Pancreas (tissue), 10 donors: ENCODE results near the gene FOS. TPM values are rescaled to one million over a fixed set of nuclear protein-coding genes. Genes with fewer than 3 reads are reported as not detected.
"Not testable (repeated sequence)": the region's sequence is repeated elsewhere in the genome, so short reads cannot be mapped to it uniquely, and the experiment has no call there.

Source experiments
- ATAC-seq, 4 donors: fragments of 200-7000 bp; cut with Tn5 transposase; one replicate each; pipeline versions ENCODE4 v1.8.0 to v1.9.1; 2020; ENCODE audit warnings: mild to moderate bottlenecking in 4 of 4, moderate library complexity in 4 of 4
- DNase-seq, 6 donors: peaks; one replicate each; pipeline ENCODE4 v3.0.0-alpha.2; 2020
- FAIRE-seq: peaks from 2 replicates; lab custom pipeline; 2012; peaks lifted over from hg19 to GRCh38; lab: Jason Lieb, UNC
- H3K27ac ChIP-seq, 4 donors: fragments of 200-600 bp; sonication (generic); 1 replicate in 3 of 4; 2 replicates in 1 of 4; pipeline versions ENCODE4 v1.5.0 to v1.8.0; 2020
- H3K27me3 ChIP-seq, 4 donors: fragments of 200-600 bp; one replicate each; pipeline ENCODE4 v1.8.0; 2021
- H3K36me3 ChIP-seq, 3 donors: fragments of 200-600 bp; sonication (generic) in 1 of 3; one replicate each; pipeline versions ENCODE4 v1.5.0 to v1.8.0; 2020 to 2021
- H3K4me1 ChIP-seq, 3 donors: fragments of 200-600 bp; one replicate each; pipeline ENCODE4 v1.8.0; 2021
- H3K4me3 ChIP-seq, 4 donors: fragments of 200-600 bp; sonication (generic) in 2 of 4; one replicate each; pipeline versions ENCODE4 v1.5.0 to v1.8.0; 2020 to 2021
- H3K9me3 ChIP-seq, 4 donors: fragments of 200-600 bp; one replicate each; pipeline ENCODE4 v1.8.0; 2021
- WGBS, 2 donors: extraction: QIAGEN DNeasy Blood & Tissue Kit; methylation state at CpG; one replicate each; pipeline ENCODE4 v1.1.7; 2013; 5-methylcytosine and 5-hydroxymethylcytosine counted together
- intact Hi-C, 3 donors: fragments of 100-400 bp; cut with DNase I; formaldehyde crosslinking; loops; one replicate each; pipeline versions ENCODE4 v1.11.1 to v1.14.2; 2022
- polyA plus RNA-seq, 2 donors: library from polyadenylated mRNA; stranded (reverse); fragments of 200-250 nt; gene quantifications; one replicate each; pipeline ENCODE4 v1.2.3, GENCODE V29; 2013
- total RNA-seq, 6 donors: library from RNA; stranded (reverse); fragmentation: NEBNext Ultra II Directional in 4 of 6; extraction: Animal tissue kit (Norgen Biotek cat#: 25700) in 4 of 6; gene quantifications; one replicate each; pipeline versions ENCODE4 v1.2.1 to v1.2.4, GENCODE V29; 2021 to 2023
- TF ChIP-seq, protein P1 (sequence below), 4 donors: fragments of 200-600 bp; sonication (generic) in 3 of 4; IDR thresholded peaks; one replicate each; pipeline versions ENCODE4 v1.5.0 to v1.8.0; 2021; ENCODE audit warnings: antibody characterized with exemption in 4 of 4
- donor health status: healthy with polysubstance abuse.
- donor health status: DM: no; HTN: no; CAD: no; lungs with moderate emphysema.
- donor health status: DM: no; HTN: no; CAD: no.
- donor health status: control.
- donor health status: control.
- donor health status: Bipolar disorder and iron deficiency.
- donor health status: DM: yes; HTN: yes; CAD: no.
- donor health status: DM: no; HTN: no; CAD: no.
- donor health status: DM: no; HTN: no; CAD: no.
- donor health status: DM: yes; HTN: yes; CAD: no.

Gene FOS
- total and polyA plus RNA-seq, 8 donors, result 56.4 to 303 (median 98.2) TPM

DNA sequence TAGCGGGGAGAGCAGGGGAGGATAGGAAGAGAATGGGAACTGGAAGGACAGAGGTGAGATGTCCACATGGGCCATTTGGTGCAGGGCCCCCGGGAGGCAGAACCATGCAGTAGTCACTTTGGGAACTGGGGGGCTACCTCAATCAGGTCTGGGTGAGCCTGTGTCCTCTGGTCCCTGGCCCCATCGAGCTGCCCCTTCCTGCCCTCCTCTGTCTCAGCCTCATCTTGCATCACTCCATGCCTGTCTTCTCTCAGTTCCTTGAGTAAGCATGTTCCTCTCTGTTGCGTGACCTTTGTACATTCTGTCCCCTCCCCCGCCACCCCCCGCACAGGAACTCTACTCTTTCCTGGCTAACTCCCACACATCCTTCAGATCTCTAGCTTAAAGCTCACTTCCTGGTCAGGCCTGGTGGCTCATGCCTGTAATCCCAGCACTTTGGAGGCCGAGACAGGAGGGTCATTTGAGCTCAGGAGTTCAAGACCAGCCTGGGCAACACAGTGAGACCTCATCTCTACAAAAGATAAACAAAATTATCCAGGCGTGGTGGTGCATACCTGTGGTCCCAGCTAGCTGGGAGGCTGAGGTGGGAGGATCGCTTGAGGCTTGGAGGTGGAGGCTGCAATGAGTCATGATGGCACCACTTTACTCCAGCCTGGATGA is 23.2 kb downstream of the FOS start:
- Histone ChIP-seq H3K4me1 (no peaks in the 10 kb centered on the region), H3K27ac (peak overlapping the region in 1 of 4 donors; percentile 2), H3K27me3 (no peaks in the 10 kb centered on the region), H3K9me3 (no peaks in the 10 kb centered on the region), H3K4me3 (no peak overlapping the region), H3K36me3 (no peaks in the 10 kb centered on the region)
- ATAC-seq, result peak in 3 of 4 donors; percentile 8 to 33 (median 29)
- DNase-seq, result peak in 1 of 6 donors; percentile 43
- WGBS, 2 donors, result 56 to 67% methylated on average over 9 of the region's 9 CpGs
- intact Hi-C loops, result loop anchor here in 2 of 3 donors (5.0 to 10.0 kb wide), 2 partner anchors 169 to 183 kb away; no protein-coding TSS in a partner anchor
- no peak for FAIRE-seq
- TF ChIP-seq, protein P1, sequence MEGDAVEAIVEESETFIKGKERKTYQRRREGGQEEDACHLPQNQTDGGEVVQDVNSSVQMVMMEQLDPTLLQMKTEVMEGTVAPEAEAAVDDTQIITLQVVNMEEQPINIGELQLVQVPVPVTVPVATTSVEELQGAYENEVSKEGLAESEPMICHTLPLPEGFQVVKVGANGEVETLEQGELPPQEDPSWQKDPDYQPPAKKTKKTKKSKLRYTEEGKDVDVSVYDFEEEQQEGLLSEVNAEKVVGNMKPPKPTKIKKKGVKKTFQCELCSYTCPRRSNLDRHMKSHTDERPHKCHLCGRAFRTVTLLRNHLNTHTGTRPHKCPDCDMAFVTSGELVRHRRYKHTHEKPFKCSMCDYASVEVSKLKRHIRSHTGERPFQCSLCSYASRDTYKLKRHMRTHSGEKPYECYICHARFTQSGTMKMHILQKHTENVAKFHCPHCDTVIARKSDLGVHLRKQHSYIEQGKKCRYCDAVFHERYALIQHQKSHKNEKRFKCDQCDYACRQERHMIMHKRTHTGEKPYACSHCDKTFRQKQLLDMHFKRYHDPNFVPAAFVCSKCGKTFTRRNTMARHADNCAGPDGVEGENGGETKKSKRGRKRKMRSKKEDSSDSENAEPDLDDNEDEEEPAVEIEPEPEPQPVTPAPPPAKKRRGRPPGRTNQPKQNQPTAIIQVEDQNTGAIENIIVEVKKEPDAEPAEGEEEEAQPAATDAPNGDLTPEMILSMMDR (IDR thresholded peaks at IDR 0.05), result no peak

DNA sequence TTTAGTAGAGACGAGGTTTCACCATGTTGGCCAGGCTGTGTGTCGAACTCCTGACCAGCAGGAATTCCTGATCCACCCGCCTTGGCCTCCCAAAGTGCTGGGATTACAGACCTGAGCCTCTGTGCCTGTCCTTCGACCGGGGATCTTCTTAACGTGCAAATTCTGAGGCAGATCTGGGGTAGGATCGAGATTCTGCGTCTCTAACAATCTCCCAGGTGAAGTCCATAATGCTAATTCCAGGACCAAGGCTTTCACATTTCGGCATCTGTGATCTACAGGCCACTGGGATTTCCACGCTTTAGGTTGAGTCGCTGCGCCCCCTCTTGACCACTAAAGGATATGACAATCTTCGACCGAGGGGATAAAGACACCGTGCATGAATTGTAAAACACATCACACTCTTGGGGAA is 24.8 kb downstream of the FOS start:
- Histone ChIP-seq H3K4me1 (no peaks in the 10 kb centered on the region), H3K27ac (no peak overlapping the region), H3K4me3 (no peak overlapping the region), H3K36me3 (no peaks in the 10 kb centered on the region), H3K9me3 (no peaks in the 10 kb centered on the region), H3K27me3 (no peaks in the 10 kb centered on the region)
- peak; percentile 75 to 88 (median 82) for ATAC-seq
- TF ChIP-seq, protein P1 (IDR thresholded peaks at IDR 0.05), result peak; percentile 54 to 80 (median 72)
- 16 to 18% methylated on average over 15 of the region's 15 CpGs for whole genome bisulfite sequencing, 2 donors
- DNase-seq, result peak in 5 of 6 donors; percentile 51 to 72 (median 61)
- intact Hi-C loops, result loop anchor here in 2 of 3 donors (5.0 to 10.0 kb wide), 2 partner anchors 171 to 181 kb away; no protein-coding TSS in a partner anchor
- peak; percentile 5 for FAIRE-seq

- intact Hi-C loops, result loop anchor here in 2 of 3 donors (5.0 to 10.0 kb wide), 2 partner anchors 178 to 181 kb away; no protein-coding TSS in a partner anchor
- H3K27me3 ChIP-seq, H3K36me3 ChIP-seq, ATAC-seq, H3K27ac ChIP-seq, H3K9me3 ChIP-seq, H3K4me3 ChIP-seq, FAIRE-seq, H3K4me1 ChIP-seq, DNase-seq: not testable (repeated sequence)
- 55 to 63% methylated on average over 4 of the region's 4 CpGs for WGBS, 2 donors
These were observed 27.8 kb downstream of the FOS start for GRCh38 chr14:75306410-75306809.

GRCh38 chr14:75306927-75307699 is 28.5 kb downstream of the FOS start:
- WGBS, 2 donors, result 60 to 71% methylated on average over 9 of the region's 9 CpGs
- Histone ChIP-seq H3K27ac (no peak overlapping the region), H3K36me3 (no peaks in the 10 kb centered on the region), H3K4me1 (peaks cover 0 to 8% (median 0%) of the 10 kb centered on the region in 3 donors), H3K4me3 (no peak overlapping the region), H3K9me3 (no peaks in the 10 kb centered on the region), H3K27me3 (no peaks in the 10 kb centered on the region)
- intact Hi-C loops, result loop anchor here in 2 of 3 donors (5.0 to 10.0 kb wide), 2 partner anchors 178 to 180 kb away; no protein-coding TSS in a partner anchor
- DNase-seq (no peak), ATAC-seq (no peak), FAIRE-seq (no peak)
- TF ChIP-seq, protein P1 (IDR thresholded peaks at IDR 0.05), result no peak

- Histone ChIP-seq H3K27me3 (no peaks in the 10 kb centered on the region), H3K36me3 (no peaks in the 10 kb centered on the region), H3K9me3 (no peaks in the 10 kb centered on the region), H3K4me1 (peaks cover 0 to 8% (median 0%) of the 10 kb centered on the region in 3 donors), H3K27ac (no peak overlapping the region), H3K4me3 (no peak overlapping the region)
- ATAC-seq, result peak; percentile 62 to 79 (median 76)
- WGBS, 2 donors, result 16 to 17% methylated on average over 12 of the region's 12 CpGs
- TF ChIP-seq, protein P1 (IDR thresholded peaks at IDR 0.05), result peak; percentile 75 to 87 (median 82)
- peak; percentile 77 to 96 (median 90) for DNase-seq
- no peak for FAIRE-seq
- intact Hi-C loops, result loop anchor here in 2 of 3 donors (5.0 to 10.0 kb wide), 2 partner anchors 177 to 179 kb away; no protein-coding TSS in a partner anchor
These were observed 29.2 kb downstream of the FOS start for GRCh38 chr14:75307700-75308379.

DNA sequence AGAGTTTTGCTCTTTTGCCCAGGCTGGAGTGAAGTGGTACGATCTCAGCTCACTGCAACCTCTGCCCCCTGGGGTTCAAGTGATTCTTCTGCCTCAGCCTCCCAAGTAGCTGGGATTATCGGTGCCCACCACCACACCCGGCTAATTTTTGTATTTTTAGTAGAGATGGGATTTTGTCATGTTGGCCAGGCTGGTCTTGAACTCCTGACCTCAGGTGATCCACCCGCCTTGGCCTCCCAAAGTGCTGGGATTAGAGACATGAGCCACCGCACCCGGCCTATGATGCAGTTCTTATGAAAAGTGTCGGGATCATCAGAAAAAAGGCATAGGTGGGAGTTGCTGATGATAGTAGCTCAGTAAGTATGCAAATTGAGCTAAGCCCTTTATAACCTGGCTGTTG is 30.4 kb downstream of the FOS start:
- intact Hi-C loops, result loop anchor here in 2 of 3 donors (5.0 to 10.0 kb wide), 2 partner anchors 176 to 178 kb away; no protein-coding TSS in a partner anchor
- not testable (repeated sequence) for DNase-seq, H3K36me3 ChIP-seq, ATAC-seq, H3K27me3 ChIP-seq, H3K4me1 ChIP-seq, FAIRE-seq, H3K4me3 ChIP-seq, H3K9me3 ChIP-seq, H3K27ac ChIP-seq
- WGBS, 2 donors, result 79 to 91% methylated on average over 7 of the region's 7 CpGs

- H3K27me3 ChIP-seq, H3K27ac ChIP-seq, H3K4me1 ChIP-seq, H3K36me3 ChIP-seq, FAIRE-seq, H3K9me3 ChIP-seq, H3K4me3 ChIP-seq, DNase-seq, ATAC-seq: not testable (repeated sequence)
- intact Hi-C loops, result loop anchor here in 2 of 3 donors (5.0 to 10.0 kb wide), 2 partner anchors 175 to 178 kb away; no protein-coding TSS in a partner anchor
- 86 to 92% methylated on average over 14 of the region's 14 CpGs for WGBS, 2 donors
These were observed 30.9 kb downstream of the FOS start for GRCh38 chr14:75309561-75309960.
